Measurements from ENCODE around the gene BMERB1.
A peak's percentile ranks its signal among the peaks of the same experiment; 100 is the strongest.
"Not testable (repeated sequence)": the region's sequence is repeated elsewhere in the genome, so short reads cannot be mapped to it uniquely, and the experiment has no call there.

BMERB1 gene

GRCh38 chr16:15434425-15435215 is at the start of gene BMERB1:
TSS of gene BMERB1 (plus strand) at chr16:15434588. CDS start at chr16:15434654, 66 bp downstream.
- peak; percentile 48 for DNase-seq

GRCh38 chr16:15388060-15388459 is 46.3 kb upstream of the BMERB1 start:
- not testable (repeated sequence) for DNase-seq

GRCh38 chr16:15389916-15390315 is 44.5 kb upstream of the BMERB1 start:
- peak; percentile 11 for DNase-seq

GRCh38 chr16:15393025-15393424 is 41.4 kb upstream of the BMERB1 start:
- DNase-seq: not testable (repeated sequence)

GRCh38 chr16:15395631-15396508 is 38.5 kb upstream of the BMERB1 start, which contains the start of gene MPV17L:
TSS of gene MPV17L (plus strand) at chr16:15395754. CDS start at chr16:15395898, 144 bp downstream.
- not testable (repeated sequence) for DNase-seq

- DNase-seq: not testable (repeated sequence)
Measured at GRCh38 chr16:15396509-15396829, 37.9 kb upstream of the BMERB1 start.

GRCh38 chr16:15396948-15397594 is 37.3 kb upstream of the BMERB1 start:
- DNase-seq: no peak

- DNase-seq: no peak
Measured at GRCh38 chr16:15398618-15399316, 35.6 kb upstream of the BMERB1 start.

- DNase-seq: no peak
Measured at GRCh38 chr16:15399317-15399716, 35.1 kb upstream of the BMERB1 start.

GRCh38 chr16:15400314-15400713 is 34.1 kb upstream of the BMERB1 start:
- DNase-seq: not testable (repeated sequence)

- DNase-seq: no peak
Measured at GRCh38 chr16:15401972-15402371, 32.4 kb upstream of the BMERB1 start.

- no peak for DNase-seq
Measured at GRCh38 chr16:15403392-15403995, 30.9 kb upstream of the BMERB1 start.

- DNase-seq: not testable (repeated sequence)
Measured at GRCh38 chr16:15404091-15404490, 30.3 kb upstream of the BMERB1 start.

- DNase-seq: no peak
Measured at GRCh38 chr16:15404792-15405191, 29.6 kb upstream of the BMERB1 start.

- not testable (repeated sequence) for DNase-seq
Measured at GRCh38 chr16:15407756-15408155, 26.6 kb upstream of the BMERB1 start.

- DNase-seq: not testable (repeated sequence)
Measured at GRCh38 chr16:15409476-15409875, 24.9 kb upstream of the BMERB1 start.

- DNase-seq: no peak
Measured at GRCh38 chr16:15415511-15415985, 18.8 kb upstream of the BMERB1 start.

GRCh38 chr16:15417197-15417596 is 17.2 kb upstream of the BMERB1 start:
- DNase-seq: no peak

- no peak for DNase-seq
Measured at GRCh38 chr16:15418206-15418605, 16.2 kb upstream of the BMERB1 start.

- DNase-seq: not testable (repeated sequence)
Measured at GRCh38 chr16:15421696-15422095, 12.7 kb upstream of the BMERB1 start.

GRCh38 chr16:15422222-15422621 is 12.2 kb upstream of the BMERB1 start:
- DNase-seq: no peak

- DNase-seq: no peak
Measured at GRCh38 chr16:15425861-15426260, 8.5 kb upstream of the BMERB1 start.

Measured in CD4-positive, alpha-beta T cell treated with Interleukin-10 for 1 hour (primary cell).